Measurements from ENCODE around the gene LMBR1L.

- TF ChIP-seq CTCF (IDR thresholded peaks at IDR 0.05 in 4 of 5, conservative IDR thresholded peaks at IDR 0.05 in 1 of 5) (no peak), POLR2A (IDR thresholded peaks at IDR 0.05) (no peak)
Observed at GRCh38 chr12:49048953-49049352, 61.7 kb downstream of the LMBR1L start.
